Measurements from ENCODE around the gene PRPH.

DNA sequence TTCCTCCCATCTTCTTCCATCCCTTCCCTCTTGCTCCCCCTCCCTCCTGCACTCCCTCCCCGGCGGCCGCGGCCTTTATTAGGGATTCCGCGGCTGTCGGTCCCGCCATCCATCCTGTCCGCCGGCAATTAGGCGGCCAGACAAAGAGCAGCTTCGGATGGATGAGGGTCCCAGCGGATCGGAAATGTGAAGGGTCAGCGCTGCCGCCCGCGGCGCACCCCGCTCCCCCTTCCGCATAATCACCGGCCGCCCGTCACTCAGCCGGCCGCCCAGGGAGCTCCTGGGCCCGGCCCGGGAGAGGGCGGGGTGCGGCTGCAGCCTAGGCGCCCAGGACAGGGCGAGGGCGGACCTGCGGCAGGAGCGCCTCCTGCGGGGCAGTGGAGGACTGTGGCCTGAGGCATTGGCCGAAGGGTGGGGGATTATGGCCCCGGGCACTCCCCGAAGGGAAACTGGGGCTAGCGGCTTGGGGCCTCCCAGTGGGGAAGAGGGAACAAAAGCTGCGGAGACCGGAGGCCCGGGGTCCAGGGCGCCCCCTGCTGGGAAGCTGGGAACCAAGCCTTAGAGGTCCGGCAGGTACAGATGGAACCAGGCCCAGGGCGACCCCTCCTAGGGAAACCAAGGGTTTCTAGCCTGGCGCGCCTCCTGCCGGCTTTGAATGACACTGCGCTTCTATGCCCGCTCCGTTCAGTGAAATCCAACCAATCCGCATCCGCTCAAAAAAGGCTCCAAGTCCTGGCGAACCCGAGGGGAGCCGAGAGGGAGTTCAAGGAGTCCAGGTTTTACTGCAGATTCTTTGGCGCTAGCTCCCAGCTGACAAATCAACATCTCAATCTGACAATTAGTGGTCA lies 47.3 kb downstream of the PRPH start:
- TF ChIP-seq, protein P1, sequence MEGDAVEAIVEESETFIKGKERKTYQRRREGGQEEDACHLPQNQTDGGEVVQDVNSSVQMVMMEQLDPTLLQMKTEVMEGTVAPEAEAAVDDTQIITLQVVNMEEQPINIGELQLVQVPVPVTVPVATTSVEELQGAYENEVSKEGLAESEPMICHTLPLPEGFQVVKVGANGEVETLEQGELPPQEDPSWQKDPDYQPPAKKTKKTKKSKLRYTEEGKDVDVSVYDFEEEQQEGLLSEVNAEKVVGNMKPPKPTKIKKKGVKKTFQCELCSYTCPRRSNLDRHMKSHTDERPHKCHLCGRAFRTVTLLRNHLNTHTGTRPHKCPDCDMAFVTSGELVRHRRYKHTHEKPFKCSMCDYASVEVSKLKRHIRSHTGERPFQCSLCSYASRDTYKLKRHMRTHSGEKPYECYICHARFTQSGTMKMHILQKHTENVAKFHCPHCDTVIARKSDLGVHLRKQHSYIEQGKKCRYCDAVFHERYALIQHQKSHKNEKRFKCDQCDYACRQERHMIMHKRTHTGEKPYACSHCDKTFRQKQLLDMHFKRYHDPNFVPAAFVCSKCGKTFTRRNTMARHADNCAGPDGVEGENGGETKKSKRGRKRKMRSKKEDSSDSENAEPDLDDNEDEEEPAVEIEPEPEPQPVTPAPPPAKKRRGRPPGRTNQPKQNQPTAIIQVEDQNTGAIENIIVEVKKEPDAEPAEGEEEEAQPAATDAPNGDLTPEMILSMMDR (IDR thresholded peaks at IDR 0.05; ENCODE audit: low read length), result peak; percentile 89
- TF ChIP-seq EZH2 (optimal IDR thresholded peaks at IDR 0.05; ENCODE audit: low read depth, low read length), result no peak

Data from MM.1S (cell line).